HPDE6-E6E7 (cell line): ENCODE results near the gene ZC3H7A.
A peak's percentile ranks its signal among the peaks of the same experiment; 100 is the strongest.
"Not testable (repeated sequence)": the region's sequence is repeated elsewhere in the genome, so short reads cannot be mapped to it uniquely, and the experiment has no call there.

ENCODE experiments used
- DNase-seq: peaks from one replicate; pipeline ENCODE4 v3.0.0; 2011; ENCODE audit warnings: missing footprints; ENCODE audit errors: extremely low spot score

Gene ZC3H7A

DNA sequence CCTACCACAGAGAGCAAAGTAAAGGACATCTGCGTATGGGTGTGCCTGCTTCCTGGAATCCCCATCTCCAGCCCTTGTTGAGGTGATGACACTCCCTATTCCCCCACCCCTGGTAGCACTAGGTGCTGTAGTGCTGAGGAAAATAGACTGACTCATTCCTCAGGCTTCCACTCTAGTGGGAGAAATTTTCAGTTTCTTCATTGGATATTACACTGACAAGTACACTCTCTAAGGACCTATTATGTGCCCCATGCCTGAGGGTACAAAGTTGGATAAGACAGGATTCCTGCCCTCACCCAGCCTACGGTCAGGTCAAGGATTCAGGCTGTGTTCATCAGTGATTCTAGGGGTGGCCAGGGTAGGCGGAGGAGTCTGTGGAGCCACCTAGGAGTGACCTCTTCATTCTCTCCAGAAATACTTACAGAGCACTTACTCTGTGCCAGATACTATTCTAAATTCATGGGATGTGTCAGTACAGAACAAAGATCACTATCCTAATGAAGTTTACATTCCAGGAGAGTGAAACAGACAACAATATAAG lies 4.5 kb upstream of the ZC3H7A start:
- DNase-seq, result no peak

DNA sequence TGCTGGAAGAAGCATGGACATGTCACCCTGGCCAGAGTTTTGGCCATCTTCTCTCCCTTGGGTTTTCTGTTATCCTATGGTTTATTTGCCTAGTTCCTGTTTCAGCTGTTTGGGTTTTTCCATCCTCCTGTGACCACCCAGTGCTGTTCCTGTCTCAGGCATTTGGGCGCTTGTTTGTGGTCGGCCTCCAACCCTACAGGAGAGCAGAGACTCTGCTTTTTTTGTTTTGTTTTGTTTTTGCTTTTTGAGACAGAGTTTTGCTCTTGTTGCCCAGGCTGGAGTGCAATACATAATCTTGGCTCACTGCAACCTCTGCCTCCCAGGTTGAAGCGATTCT lies 3.3 kb upstream of the ZC3H7A start:
- no peak for DNase-seq

GRCh38 chr16:11799509-11800381 lies 2.7 kb upstream of the ZC3H7A start:
- no peak for DNase-seq

DNA sequence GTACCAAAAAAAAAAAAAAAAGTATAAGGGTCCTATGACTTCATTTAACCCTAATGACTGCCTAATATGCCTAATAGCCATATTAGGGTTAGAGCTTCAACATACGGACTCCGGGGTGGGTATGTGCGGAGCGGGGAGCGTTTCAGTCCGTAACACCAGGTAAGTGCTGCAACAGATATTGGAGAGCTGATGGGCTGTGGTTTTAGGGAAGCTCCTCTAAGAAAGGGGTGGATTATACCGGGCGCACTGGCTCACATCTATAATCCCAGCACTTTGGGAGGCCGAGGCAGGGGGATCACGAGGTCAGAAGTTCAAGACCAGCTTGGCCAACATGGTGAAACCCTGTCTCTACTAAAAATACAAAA lies 1.9 kb upstream of the ZC3H7A start:
- DNase-seq, result no peak

GRCh38 chr16:11797957-11798299 lies 870 bp upstream of the ZC3H7A start:
- no peak for DNase-seq

DNA sequence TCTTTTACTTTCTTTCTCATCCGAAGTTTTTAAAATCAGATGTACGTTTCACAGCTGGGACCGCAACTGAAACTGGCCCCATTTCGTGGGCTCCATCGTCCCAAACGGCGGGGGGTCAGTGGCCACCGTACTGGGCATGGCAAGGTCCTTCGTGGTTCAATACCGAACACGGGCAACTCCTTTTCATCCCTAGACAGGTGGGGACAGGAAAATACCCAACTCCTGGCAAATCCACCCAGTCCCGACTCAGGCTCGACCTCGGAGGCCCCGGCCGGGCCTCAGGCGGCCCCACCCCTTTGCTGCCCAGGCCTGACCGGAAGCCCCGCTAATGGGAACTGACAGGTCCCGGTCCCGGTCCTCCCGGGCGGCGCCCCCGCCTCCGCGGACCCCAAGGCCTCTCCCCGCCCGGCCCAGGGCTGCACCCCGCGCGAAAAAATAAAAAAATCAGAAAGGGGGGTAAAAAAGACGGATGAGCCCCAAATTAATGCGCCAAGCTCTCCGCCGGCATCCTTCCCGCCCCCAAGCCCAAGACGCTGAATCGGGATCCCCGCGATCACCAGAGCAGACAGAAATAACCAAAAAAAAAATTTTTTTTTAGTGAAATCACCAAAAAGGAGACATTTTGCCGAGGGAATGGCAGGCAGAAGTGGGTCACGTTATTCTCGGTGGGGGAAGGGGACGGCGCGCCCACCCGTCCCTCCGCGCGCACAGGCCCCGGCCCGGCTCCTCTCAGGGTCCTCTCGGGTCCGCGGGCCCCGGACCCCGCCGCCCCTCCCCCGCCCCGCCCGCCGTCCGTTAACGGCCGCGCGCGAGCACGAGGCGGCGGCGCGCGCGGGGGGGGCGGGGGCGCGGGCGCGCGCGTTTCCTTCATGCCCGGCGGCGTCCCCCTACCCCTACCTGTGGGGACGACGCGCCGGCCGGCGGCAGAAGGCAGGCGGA lies 562 bp downstream of the ZC3H7A start:
- no peak for DNase-seq

DNA sequence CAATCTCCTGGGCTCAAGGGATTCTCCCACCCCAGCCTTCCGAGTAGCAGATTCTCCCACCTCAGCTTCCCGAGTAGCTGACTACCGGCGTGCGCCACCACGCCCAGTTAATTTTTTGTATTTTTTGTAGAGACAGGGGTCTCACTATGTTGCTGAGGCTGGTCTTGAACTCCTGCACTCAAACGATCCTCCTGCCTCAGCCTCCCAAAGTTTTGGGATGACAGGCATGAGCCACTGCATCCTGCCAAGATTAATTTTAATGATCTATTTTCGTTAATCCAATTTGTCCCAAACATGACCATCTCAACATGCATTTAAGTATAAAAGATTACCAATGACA lies 1.2 kb downstream of the ZC3H7A start:
- DNase-seq, result no peak

GRCh38 chr16:11794996-11795886 lies 1.8 kb downstream of the ZC3H7A start:
- no peak for DNase-seq

GRCh38 chr16:11794447-11794846 lies 2.6 kb downstream of the ZC3H7A start:
- no peak for DNase-seq

- DNase-seq, result no peak
These were observed 3.2 kb downstream of the ZC3H7A start for GRCh38 chr16:11793840-11794239.

- no peak for DNase-seq
These were observed 4.4 kb downstream of the ZC3H7A start for GRCh38 chr16:11792410-11793241.

DNA sequence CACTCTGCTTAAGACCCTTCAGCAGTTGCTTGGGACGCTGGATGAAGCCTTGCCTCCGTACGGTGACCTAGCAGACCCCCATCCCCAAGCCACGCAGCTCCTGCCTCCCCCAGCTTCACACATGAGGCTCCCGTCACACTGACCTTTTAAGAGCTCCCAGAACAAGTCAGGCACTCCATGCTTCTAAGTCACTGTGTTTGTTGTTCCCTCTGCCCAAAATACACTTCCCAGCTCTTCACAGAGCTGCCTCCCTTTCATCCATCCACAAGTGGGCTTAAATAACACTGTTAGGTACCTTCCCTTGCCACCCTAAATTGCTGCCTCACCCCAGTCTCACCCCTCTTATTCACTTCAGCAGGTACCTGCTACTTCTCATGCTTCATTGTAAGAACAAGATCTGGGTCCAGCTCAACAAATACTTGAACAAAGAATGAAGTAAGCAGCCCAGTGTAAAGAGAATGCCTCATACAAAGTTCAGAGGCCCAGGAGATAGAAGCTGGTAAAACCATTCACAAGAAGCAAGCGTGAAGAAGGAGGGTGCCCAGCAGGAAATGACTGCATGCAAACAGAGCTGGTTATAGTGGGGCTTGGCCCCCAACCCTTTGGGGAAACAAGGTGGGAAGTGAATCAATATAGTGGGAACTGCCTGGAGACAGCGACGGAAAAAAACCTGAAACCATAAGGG lies 5.8 kb downstream of the ZC3H7A start:
- no peak for DNase-seq

DNA sequence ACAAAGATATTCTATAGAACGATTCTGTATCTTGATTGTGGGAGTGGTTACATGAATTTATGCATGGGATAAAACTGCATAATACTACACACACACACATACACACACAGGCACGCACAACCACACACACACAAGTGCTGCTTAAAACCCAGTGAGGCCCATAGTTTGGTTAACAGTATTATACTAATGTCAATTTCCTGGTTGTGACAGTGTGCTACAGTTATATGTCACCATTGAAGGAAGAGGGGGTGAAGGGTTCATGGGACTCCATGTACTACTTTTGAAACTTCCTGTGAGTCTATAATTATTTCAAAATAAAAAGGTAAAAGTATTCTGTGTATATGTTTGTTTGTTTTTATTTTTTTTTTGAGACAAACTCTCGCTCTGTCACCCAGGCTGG lies 8.1 kb downstream of the ZC3H7A start:
- no peak for DNase-seq

DNA sequence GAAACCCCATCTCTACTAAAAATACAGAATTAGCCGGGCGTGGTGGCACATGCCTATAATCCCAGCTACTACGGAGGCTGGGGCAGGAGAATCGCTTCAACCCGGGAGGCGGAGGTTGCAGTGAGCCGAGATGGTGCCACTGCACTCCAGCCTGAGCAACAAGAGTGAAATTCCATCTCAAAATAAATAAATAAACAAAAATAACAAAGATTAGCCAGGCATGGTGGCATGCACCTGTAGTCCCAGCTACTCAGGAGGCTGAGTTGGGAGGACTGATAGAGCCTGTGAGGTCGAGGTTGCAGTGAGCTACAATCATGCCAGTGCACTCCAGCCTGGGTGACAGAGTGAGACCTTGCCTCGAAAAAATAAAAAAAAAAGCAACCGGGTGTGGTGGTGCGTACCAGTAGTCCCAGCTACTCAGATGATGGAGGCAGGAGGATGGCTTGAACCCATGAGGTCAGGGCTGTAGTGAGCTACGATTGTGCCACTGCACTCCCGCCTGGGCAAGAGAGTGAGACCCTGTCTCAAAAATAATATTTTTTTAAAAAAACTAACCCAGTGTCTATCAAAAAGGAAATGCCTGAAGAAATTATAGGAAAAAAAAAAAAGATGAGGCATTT lies 12.0 kb downstream of the ZC3H7A start:
- DNase-seq, result not testable (repeated sequence)

- not testable (repeated sequence) for DNase-seq
These were observed 12.7 kb downstream of the ZC3H7A start for GRCh38 chr16:11784381-11784780.

DNA sequence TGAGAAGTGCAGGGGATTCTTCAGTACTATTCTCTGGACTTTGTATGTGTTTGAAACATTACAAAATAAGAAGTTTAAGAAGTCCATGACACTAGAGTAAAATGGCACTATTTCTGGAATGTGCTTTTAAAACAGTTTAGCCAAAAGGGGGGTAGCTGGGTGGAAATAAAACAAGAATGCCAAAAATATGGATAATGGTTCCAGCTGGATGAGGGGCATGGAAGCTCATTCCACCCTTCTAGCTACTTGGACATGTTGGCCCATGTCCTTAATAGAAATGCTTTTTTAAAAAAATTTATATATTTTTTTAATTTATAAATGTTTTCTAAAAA lies 13.1 kb downstream of the ZC3H7A start:
- DNase-seq, result no peak

- no peak for DNase-seq
These were observed 13.6 kb downstream of the ZC3H7A start for GRCh38 chr16:11783319-11784037.

DNA sequence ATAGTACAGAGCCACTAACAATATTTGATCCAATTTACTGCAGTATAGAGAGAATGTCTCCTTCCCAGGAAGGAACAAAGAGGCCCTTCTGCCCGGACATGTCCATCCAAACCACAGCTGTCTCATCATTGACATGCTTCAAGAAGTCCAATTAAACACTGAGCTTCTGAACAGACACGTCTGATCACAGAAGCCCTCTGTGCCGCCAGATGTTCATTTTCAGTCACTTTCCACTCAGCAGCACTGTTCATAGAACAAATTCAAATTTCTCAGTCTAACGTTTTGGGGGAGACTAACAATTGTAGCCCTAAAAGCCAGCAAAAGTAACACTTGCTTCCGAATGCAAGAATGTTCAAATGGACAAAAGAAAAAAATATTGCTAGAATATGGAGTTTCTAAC lies 15.3 kb downstream of the ZC3H7A start:
- DNase-seq, result peak; percentile 63

DNA sequence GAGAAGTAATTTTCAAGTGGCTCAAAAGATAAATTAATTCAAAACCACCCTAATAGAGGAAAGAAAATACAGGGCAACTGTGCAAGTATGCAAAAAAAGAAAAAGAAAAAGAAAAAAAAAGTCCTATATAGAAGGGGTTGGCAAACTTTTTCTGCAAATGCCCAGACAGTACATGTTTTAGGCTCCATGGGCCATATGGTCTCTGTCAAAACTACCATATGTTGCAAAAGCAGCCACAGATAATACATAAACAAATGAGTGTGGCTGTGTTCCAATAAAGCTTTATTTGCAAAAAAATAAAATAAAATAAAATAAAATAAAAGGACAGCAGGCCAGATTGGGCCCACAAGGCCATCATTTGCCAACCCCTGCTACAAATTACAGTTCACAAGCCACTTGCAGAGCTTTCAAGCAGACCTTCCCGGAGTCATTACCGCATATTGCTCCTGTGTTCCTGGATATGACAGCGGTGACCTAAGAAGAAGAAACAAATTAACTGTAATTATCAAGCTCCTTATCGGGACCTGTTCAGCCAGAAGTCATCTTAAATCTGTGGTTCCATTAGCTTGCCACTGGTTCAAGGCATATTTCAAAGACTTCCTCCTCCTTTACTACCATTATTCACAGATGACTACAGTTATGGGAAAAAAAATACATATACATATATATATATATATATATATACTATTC lies 15.9 kb downstream of the ZC3H7A start:
- no peak for DNase-seq
